Islet of Langerhans (tissue), 1 donor: ENCODE results near the gene FEZF1.

Experiments
- FAIRE-seq: peaks from one replicate; lab custom pipeline; 2011; peaks lifted over from hg19 to GRCh38; lab: Jason Lieb, UNC

FEZF1 gene

GRCh38 chr7:122261442-122261841 lies 43.1 kb downstream of the FEZF1 start:
- FAIRE-seq, result no peak

- no peak for FAIRE-seq
Observed at GRCh38 chr7:122261016-122261415, 43.5 kb downstream of the FEZF1 start.

GRCh38 chr7:122260336-122260735 lies 44.2 kb downstream of the FEZF1 start:
- no peak for FAIRE-seq

GRCh38 chr7:122258971-122259370 lies 45.6 kb downstream of the FEZF1 start:
- no peak for FAIRE-seq

- FAIRE-seq, result no peak
Observed at GRCh38 chr7:122257056-122257455, 47.5 kb downstream of the FEZF1 start.

- no peak for FAIRE-seq
Observed at GRCh38 chr7:122256046-122256445, 48.5 kb downstream of the FEZF1 start.

GRCh38 chr7:122255454-122255853 lies 49.1 kb downstream of the FEZF1 start:
- no peak for FAIRE-seq
